Measurements from ENCODE around the gene EEA1.
"Not testable (repeated sequence)": the region's sequence is repeated elsewhere in the genome, so short reads cannot be mapped to it uniquely, and the experiment has no call there.

The EEA1 gene

DNA sequence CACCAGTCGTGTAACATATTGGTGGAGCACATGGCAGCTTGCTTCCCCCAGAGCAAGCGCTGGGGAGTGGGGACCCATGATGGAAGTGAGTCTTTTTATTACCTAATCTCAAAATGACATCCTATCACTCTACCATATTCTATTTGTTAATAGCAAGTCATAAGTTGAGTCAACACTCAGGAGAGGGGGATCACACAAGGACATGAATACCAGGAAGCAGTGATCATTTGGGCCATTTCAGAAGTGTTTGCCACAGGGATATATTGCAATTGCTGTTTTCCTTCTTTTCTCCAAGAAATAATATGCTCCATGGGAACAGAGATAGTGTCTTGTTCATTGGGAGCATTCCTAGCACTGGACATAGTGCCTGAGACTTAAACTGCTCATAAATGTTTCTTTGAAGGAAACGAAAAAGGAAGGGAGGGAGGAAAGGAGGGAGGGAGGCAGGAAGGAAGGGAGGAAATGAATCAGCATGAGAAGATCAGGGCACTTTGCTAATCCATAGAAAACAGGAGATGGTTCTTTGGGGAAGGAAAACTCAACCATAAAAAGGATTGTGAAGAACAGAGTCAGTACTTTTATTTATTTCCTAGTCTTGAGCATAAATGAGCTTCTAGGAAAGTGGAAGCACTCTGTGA lies 39.2 kb upstream of the EEA1 start:
- DNase-seq (ENCODE audit: low read depth) = no peak
- no peak for TF ChIP-seq CTCF (IDR thresholded peaks at IDR 0.05; ENCODE audit: control insufficient read depth, extremely low read depth, insufficient read depth)
- H3K4me3 ChIP-seq (ENCODE audit: low read depth, low read length) = no peak overlapping the region

- H3K4me3 ChIP-seq (ENCODE audit: low read depth, low read length); DNase-seq (ENCODE audit: low read depth): not testable (repeated sequence)
Observed at GRCh38 chr12:92964378-92964777, 35.3 kb upstream of the EEA1 start.

DNA sequence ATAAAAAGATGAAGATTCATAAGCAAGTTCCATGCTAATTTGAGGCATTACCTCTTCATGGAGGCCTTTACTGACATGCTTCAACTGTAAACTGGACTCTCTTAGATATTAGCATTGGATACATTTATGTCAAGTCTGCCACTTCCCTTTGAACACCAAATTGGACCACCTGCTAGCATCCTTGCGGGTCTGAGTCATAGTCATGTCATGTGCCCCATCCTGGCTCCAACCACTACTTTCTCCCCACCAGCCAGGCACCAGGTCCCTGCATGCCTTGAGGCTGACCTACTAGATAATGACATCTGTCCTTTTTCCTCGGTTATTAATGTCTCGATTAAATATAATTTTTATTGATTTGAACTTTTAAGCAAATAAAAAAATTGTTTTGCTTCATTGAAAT lies 32.9 kb upstream of the EEA1 start:
- DNase-seq (ENCODE audit: low read depth) = no peak
- TF ChIP-seq CTCF (IDR thresholded peaks at IDR 0.05; ENCODE audit: control insufficient read depth, extremely low read depth, insufficient read depth) = no peak
- no peak overlapping the region for H3K4me3 ChIP-seq (ENCODE audit: low read depth, low read length)

DNA sequence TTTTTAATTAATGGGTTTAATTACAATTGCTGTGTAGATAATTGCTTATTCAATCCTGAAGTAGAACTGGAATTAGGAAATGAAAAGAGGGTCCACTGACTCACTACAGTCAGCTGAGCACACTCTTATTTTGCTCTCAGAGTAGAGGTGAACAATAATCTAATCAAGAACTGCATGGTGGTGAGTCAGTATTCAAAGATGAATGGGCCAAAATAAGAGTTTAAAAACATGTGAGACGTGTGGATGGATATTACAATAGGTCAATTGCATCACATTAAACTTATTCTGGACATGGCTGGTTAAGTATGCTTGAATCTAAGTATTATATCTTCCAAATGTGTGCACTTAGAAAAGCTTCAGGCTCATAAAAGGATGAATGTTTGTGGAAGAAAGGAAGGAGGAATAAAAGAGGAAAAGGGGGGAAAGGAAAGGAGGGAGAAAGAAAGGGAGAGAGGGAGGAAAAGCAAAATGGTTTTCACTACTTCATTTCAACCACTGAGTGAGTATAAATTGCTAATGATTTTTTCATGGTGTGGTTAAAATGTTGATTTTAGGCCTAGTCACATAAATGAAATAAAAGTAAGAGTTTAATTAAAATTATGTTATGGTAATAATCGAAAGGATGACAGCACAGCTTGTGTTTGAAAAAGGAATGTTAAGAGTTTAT lies 27.0 kb upstream of the EEA1 start:
- no peak overlapping the region for H3K4me3 ChIP-seq (ENCODE audit: low read depth, low read length)
- TF ChIP-seq CTCF (IDR thresholded peaks at IDR 0.05; ENCODE audit: control insufficient read depth, extremely low read depth, insufficient read depth) = no peak
- no peak for DNase-seq (ENCODE audit: low read depth)

DNA sequence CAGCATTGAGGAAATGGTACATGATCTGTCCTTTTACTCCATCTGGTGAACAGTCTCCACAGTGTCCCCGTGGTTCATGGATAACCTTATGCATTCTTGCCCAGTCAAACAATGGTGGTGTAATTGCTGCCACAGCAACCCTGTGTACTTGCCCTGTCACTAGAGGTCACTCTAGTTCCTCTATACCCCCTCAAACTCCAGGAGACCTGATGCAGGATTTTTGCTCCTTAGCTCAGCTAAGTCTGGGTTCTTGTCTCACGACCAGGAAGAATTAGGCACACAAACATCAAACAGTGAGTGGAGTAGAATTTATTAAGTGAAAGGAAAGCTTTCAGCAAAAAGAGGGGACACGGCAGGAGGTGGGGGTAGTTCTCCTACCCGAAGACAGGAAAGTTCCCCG lies 24.7 kb upstream of the EEA1 start:
- no peak overlapping the region for H3K4me3 ChIP-seq (ENCODE audit: low read depth, low read length)
- no peak for TF ChIP-seq CTCF (IDR thresholded peaks at IDR 0.05; ENCODE audit: control insufficient read depth, extremely low read depth, insufficient read depth)
- DNase-seq (ENCODE audit: low read depth) = no peak

DNA sequence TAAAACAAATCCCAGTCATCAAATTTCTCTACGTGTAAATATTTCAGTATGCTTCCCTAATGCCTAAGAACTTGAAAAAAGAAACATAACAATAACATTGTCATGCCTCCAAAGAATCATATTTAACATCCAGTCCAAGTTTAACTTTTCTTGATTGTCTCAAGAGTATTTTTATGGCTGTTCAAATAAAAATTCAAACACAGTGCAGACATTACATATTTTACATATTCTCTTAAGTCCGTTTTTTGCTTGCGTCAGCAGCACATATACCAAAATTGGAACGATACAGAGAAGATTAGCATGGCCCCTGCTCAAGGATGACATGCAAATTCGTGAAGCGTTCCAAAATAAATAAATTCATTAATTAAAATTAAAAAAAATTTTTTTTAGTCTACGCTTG lies 23.3 kb upstream of the EEA1 start:
- no peak for DNase-seq (ENCODE audit: low read depth)
- H3K4me3 ChIP-seq (ENCODE audit: low read depth, low read length) = no peak overlapping the region
- TF ChIP-seq CTCF (IDR thresholded peaks at IDR 0.05; ENCODE audit: control insufficient read depth, extremely low read depth, insufficient read depth) = no peak

- TF ChIP-seq CTCF (IDR thresholded peaks at IDR 0.05; ENCODE audit: control insufficient read depth, extremely low read depth, insufficient read depth) = no peak
- H3K4me3 ChIP-seq (ENCODE audit: low read depth, low read length) = no peak overlapping the region
- no peak for DNase-seq (ENCODE audit: low read depth)
Observed at GRCh38 chr12:92951006-92951405, 21.9 kb upstream of the EEA1 start.
